Panc1 (cell line): Measurements from ENCODE around the gene RPUSD1. TPM values are rescaled to one million over a fixed set of nuclear protein-coding genes. Genes with fewer than 3 reads are reported as not detected.
"Not testable (repeated sequence)": the region's sequence is repeated elsewhere in the genome, so short reads cannot be mapped to it uniquely, and the experiment has no call there.

ENCODE experiments used
- ATAC-seq: fragments of 200-7000 bp; cut with Tn5 transposase; 2 replicates; pipeline ENCODE4 v1.9.1; 2020; ENCODE audit warnings: mild to moderate bottlenecking, moderate library complexity
- BruUV-seq: library from RNA; stranded (reverse); fragments of 400-500 nt; replicated peaks from 2 replicates; lab custom pipeline; 2021; lab: Mats Ljungman, UMichigan
- CTCF ChIA-PET: fragments of 300-600 bp; sonication (Branson Sonifier 250); formaldehyde crosslinking; loops from one replicate; lab custom pipeline; 2022; ENCODE audit warnings: antibody characterized with exemption; lab: Charles Lee
- POLR2A ChIA-PET: fragments of 300-600 bp; sonication (Branson Sonifier 250); formaldehyde crosslinking; loops from one replicate; lab custom pipeline; 2022; ENCODE audit warnings: antibody characterized with exemption; lab: Charles Lee
- DNase-seq: peaks from one replicate; pipeline ENCODE4 v3.0.0-alpha.2; 2010; ENCODE audit warnings: low read depth, low spot score
- H3K27ac ChIP-seq: 2 replicates; pipeline ENCODE4 v1.5.1; 2011; ENCODE audit warnings: mild to moderate bottlenecking, low read length, inconsistent platforms
- H3K27me3 ChIP-seq: fragments of 200-500 bp; sonication (Bioruptor generic); 2 replicates; pipeline ENCODE4 v1.6.0; 2014; ENCODE audit warnings: low read length, inconsistent platforms; ENCODE audit not compliant: control insufficient read depth, insufficient read depth
- H3K36me3 ChIP-seq: fragments of 200-500 bp; sonication (Bioruptor generic); 2 replicates; pipeline ENCODE4 v1.5.1; 2014; ENCODE audit warnings: inconsistent platforms, mild to moderate bottlenecking, low read length, moderate library complexity; ENCODE audit not compliant: control insufficient read depth, insufficient read depth
- H3K4me1 ChIP-seq: 2 replicates; pipeline ENCODE4 v1.5.1; 2011; ENCODE audit warnings: inconsistent platforms, mild to moderate bottlenecking, low read length, moderate library complexity; ENCODE audit not compliant: control insufficient read depth, insufficient read depth
- H3K4me3 ChIP-seq, 2 experiments: 2 replicates each; pipeline ENCODE4 v1.5.1; 2011 to 2012; ENCODE audit warnings: low read depth in 2 of 2, low read length in 2 of 2, mild to moderate bottlenecking in 2 of 2, inconsistent platforms in 1 of 2, moderate library complexity in 1 of 2
- H3K9me3 ChIP-seq: fragments of 200-500 bp; sonication (Bioruptor generic); 2 replicates; pipeline ENCODE4 v1.5.1; 2014; ENCODE audit warnings: low read depth, mild to moderate bottlenecking, inconsistent platforms, low read length, moderate library complexity; ENCODE audit not compliant: control insufficient read depth, insufficient read depth
- CTCF ChIP-seq: fragments of 450-650 bp; IDR thresholded peaks from 2 replicates; pipeline ENCODE4 v1.5.1; 2017; ENCODE audit warnings: mild to moderate bottlenecking
- POLR2AphosphoS5 ChIP-seq: IDR thresholded peaks from 2 replicates; pipeline ENCODE4 v1.6.1; 2012; ENCODE audit warnings: mild to moderate bottlenecking, low read depth, low read length, moderate library complexity
- REST ChIP-seq, 2 experiments: IDR thresholded peaks; 2 replicates each; pipeline ENCODE4 v1.6.1; 2011 to 2012; ENCODE audit warnings: low read depth in 2 of 2, control low read depth in 1 of 2, low read length in 1 of 2, mild to moderate bottlenecking in 1 of 2, moderate library complexity in 1 of 2; ENCODE audit not compliant: insufficient read depth in 1 of 2
- SIN3A ChIP-seq: IDR thresholded peaks from 2 replicates; pipeline ENCODE4 v1.6.1; 2012; ENCODE audit warnings: low read depth, mild to moderate bottlenecking, low read length, moderate library complexity, borderline replicate concordance; ENCODE audit not compliant: insufficient read depth
- TCF7L2 ChIP-seq: IDR thresholded peaks from 2 replicates; pipeline ENCODE4 v1.6.1; 2011; ENCODE audit warnings: mild to moderate bottlenecking, low read depth, low read length, inconsistent platforms
- in situ Hi-C: cut with HindIII; loops from 2 replicates; pipeline ENCODE4 v1.10.0; 2016; ENCODE audit warnings: low sequenced_read_pairs, low pct_unique_long_range_greater_than_20kb
- intact Hi-C: fragments of 100-400 bp; cut with micrococcal nuclease; formaldehyde crosslinking; loops from one replicate; pipeline ENCODE4 v1.10.0; 2022; ENCODE audit not compliant: unreplicated experiment
- total RNA-seq: library from RNA; stranded (reverse); gene quantifications from one replicate; pipeline ENCODE4 v1.2.1, GENCODE V29; 2021; ENCODE audit not compliant: unreplicated experiment

RPUSD1 gene
- total RNA-seq, 1 experiment from 2014 or later, result 61.1 TPM

- ATAC-seq, result no peak
- no peaks in the 10 kb centered on the region for H3K27me3 ChIP-seq
- intact Hi-C loops, result no loop called here
Observed at GRCh38 chr16:820748-821147, 32.6 kb upstream of the RPUSD1 start.

GRCh38 chr16:820044-820408, 31.8 kb upstream of the RPUSD1 start:
- CTCF ChIA-PET, H3K4me3 ChIP-seq, H3K4me1 ChIP-seq, H3K27me3 ChIP-seq, intact Hi-C loops, H3K9me3 ChIP-seq, DNase-seq, in situ Hi-C loops, H3K36me3 ChIP-seq, ATAC-seq, POLR2A ChIA-PET, H3K27ac ChIP-seq, BruUV-seq: not testable (repeated sequence)

More at GRCh38 chr16:820748-821147, 32.6 kb upstream of the RPUSD1 start:
- Histone ChIP-seq H3K4me3 (no peak overlapping the region), H3K9me3 (no peaks in the 10 kb centered on the region), H3K27ac (no peak overlapping the region), H3K36me3 (no peaks in the 10 kb centered on the region), H3K4me1 (no peaks in the 10 kb centered on the region)
- ChIA-PET POLR2A (no interaction called here), CTCF (interaction anchor here (0.6 kb wide), 1 partner anchor 228 kb away, joined by 6 read pairs; no protein-coding TSS in a partner anchor)
- DNase-seq, result no peak
- in situ Hi-C loops, result no loop called here
- TF ChIP-seq TCF7L2, result no peak
- no peak for TF ChIP-seq SIN3A
- no peak for TF ChIP-seq POLR2AphosphoS5
- TF ChIP-seq CTCF, result no peak
- TF ChIP-seq REST (IDR thresholded peaks at IDR 0.05; ENCODE audit: insufficient read depth in 1 of 2, low read depth in 2 of 2, low read length in 1 of 2), result no peak
- BruUV-seq, result no TSS peak

- intact Hi-C loops, result no loop called here
- Histone ChIP-seq H3K9me3 (no peaks in the 10 kb centered on the region), H3K4me1 (no peaks in the 10 kb centered on the region), H3K27me3 (no peaks in the 10 kb centered on the region), H3K36me3 (no peaks in the 10 kb centered on the region), H3K27ac (no peak overlapping the region), H3K4me3 (no peak overlapping the region)
- BruUV-seq, result no TSS peak
- in situ Hi-C loops, result no loop called here
- ChIA-PET POLR2A (no interaction called here), CTCF (no interaction called here)
- TF ChIP-seq SIN3A (no peak), POLR2AphosphoS5 (no peak), CTCF (no peak)
- ATAC-seq, result no peak
- DNase-seq, result no peak
Observed at GRCh38 chr16:819336-820043, 31.3 kb upstream of the RPUSD1 start.
